VCaP (cell line): Measurements from ENCODE around the gene TRIM3.
"Not testable (repeated sequence)": the region's sequence is repeated elsewhere in the genome, so short reads cannot be mapped to it uniquely, and the experiment has no call there.

ENCODE experiments used
- H3K27ac ChIP-seq: fragments of 450-650 bp; 2 replicates; pipeline ENCODE4 v1.5.1; 2017
- TF ChIP-seq, protein P1 (sequence below): fragments of 450-650 bp; conservative IDR thresholded peaks from 2 replicates; pipeline ENCODE4 v1.5.1; 2017; ENCODE audit warnings: mild to moderate bottlenecking, moderate library complexity

The TRIM3 gene

DNA sequence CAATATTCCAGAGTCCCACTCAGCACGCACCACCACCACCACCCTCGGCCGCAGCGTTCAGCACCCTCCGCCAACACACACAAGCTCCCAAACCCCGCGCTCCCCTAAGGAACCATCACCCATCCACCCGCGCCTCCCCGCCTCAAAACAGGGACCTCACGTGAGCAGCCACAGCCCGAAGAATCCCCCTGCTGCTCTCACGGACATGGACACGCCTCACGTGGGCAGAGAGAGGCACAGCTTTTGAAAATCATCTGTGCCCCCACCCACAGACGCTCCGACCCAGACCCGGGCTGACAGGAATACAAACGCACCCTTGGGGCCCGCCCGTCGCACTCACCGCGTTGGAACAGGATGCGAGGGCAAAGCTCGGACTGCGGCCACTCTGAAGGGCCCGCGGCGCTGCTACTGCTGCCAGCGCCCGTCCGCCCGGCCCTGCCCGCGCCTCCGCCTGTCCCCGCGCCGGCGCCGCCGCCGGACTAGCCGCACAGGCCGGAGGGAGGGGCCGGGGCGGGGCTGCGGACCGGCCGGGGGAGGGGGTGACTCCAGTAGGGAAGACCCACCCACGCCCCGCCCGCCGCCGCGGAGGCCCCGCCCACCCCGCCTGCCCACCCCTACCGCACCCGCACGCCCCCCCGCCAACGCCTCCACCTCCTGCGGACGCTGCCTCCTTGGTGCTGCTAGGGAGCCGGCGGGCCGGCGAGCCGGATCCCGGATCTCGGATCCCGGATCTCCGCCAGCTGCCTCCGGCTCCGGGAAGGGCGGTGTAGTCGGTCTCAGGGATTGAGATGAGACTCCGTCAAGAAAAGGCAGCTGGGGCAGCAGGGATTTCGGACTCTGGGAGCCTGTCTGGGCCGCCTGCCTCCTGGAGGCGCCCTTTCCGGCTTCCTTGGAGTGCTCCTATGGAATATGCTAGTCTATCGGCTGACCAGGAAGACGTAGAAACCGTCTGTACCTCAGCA lies at the start of gene TRIM3:
Gene TRIM3 (minus strand): TSS at position 491 of the 962 bp plus-strand sequence. CDS start 8,246 bp downstream, outside the sequence.
- TF ChIP-seq, protein P1, sequence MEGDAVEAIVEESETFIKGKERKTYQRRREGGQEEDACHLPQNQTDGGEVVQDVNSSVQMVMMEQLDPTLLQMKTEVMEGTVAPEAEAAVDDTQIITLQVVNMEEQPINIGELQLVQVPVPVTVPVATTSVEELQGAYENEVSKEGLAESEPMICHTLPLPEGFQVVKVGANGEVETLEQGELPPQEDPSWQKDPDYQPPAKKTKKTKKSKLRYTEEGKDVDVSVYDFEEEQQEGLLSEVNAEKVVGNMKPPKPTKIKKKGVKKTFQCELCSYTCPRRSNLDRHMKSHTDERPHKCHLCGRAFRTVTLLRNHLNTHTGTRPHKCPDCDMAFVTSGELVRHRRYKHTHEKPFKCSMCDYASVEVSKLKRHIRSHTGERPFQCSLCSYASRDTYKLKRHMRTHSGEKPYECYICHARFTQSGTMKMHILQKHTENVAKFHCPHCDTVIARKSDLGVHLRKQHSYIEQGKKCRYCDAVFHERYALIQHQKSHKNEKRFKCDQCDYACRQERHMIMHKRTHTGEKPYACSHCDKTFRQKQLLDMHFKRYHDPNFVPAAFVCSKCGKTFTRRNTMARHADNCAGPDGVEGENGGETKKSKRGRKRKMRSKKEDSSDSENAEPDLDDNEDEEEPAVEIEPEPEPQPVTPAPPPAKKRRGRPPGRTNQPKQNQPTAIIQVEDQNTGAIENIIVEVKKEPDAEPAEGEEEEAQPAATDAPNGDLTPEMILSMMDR: peak; percentile 33; the same call in 1 of the 2 replicates
- peak within 1 kb of the TSS; percentile 100 for H3K27ac ChIP-seq

DNA sequence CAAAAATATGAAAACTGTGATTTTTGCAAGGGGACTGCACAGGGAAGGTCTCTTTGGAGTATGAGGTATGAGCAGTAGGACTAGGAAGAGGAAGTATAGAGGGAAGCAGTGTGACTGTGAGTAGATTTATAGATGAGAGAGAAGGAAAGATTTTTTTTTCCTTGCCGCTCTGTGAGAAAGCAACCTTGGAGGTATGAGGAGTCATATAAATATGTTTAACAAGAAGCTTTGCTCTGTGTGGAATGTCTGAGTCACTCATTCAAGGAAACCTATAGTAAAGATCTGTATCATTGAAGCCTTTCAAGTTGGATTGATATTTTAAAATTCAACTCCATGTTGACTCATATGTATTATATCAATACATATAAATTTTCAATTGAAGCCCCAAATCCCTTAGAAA lies 49.5 kb upstream of the TRIM3 start:
- TF ChIP-seq, protein P1: no peak
- no peak overlapping the region for H3K27ac ChIP-seq

DNA sequence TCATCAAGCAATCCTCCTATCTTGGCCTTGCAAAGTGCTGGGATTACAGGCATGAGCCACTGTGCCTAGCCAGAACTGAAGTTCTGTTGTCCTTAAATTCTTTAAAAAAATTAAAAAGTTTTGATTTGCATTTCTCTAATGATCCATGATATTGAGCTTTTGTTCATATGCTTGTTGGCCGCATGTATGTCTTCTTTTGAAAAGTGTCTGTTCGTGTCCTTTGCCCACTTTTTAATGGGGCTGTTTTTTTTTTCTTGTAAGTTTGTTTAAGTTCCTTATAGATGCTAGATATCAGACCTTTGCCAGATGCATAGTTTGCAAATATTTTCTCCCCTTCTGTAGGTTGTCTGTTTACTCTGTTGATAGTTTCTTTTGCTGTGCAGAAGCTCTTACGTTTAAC lies 48.2 kb upstream of the TRIM3 start:
- not testable (repeated sequence) for H3K27ac ChIP-seq

DNA sequence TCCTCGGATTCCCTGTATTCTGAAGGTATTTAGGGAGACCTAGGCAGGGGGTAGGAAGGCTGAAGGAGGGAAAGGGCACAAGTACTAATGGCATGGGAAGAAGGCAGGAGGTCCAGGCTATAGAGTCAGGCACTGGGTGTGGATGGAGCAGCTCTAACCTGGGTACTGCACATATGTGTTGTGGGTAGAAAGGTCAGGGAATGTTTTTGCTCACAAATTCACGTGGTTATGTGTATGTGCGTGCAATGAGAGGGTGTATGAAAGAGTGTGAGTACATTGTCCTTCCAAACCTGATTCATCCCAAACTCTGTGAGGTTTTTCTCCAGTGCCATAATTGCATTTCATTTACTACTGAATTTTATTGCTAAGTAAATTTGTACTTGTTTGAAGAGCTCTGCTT lies 46.5 kb upstream of the TRIM3 start:
- no peak overlapping the region for H3K27ac ChIP-seq
- TF ChIP-seq, protein P1: no peak

DNA sequence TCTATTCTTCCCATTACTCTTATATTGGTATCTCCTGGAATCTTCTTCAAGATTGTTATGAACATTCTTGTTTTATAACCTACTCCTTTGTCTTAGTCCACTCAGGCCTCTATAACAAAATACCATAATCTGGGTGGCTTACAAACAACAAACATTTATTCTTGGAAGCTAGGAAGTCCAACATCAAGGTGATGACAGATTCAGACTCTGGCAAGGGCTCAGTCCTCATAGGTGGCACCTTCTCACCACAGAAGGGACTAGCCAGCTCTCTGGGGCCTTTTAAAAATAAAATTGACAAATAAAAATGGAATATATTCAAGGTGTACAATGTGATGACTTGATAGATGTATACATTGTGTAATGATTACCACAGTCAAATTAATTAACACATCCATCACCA lies 43.1 kb upstream of the TRIM3 start:
- TF ChIP-seq, protein P1: no peak
- H3K27ac ChIP-seq: no peak overlapping the region

DNA sequence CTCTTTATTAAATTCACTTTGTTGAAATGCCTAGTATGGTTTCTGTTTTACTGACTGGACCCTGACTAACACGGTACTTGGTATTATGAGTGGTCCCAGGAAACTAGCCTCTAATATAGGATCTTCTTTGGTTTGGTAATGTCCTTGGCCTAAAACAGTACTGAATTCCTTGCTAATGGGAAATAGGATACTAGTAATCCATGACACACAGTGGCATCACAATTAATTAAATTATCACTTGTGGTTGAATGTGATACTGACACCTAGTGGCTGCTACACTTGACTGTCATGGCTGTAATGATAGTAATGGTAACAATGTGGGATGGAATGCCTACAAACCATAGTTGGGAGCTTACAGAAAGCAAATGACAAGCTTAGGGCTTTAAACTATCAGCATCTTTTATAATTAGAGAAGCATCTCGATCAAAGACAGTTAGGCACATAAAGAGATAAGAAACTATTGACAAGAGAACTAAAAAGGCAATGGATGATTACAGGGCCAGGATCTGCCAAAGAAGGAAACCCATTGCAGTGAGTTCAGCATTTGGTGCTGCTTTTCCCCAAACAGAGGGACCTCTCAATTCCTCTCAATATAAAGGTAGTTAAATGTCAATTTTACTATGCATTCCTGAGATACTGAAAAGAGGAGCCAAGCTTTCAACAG lies 32.0 kb upstream of the TRIM3 start:
- TF ChIP-seq, protein P1: peak; percentile 90
- H3K27ac ChIP-seq: no peak overlapping the region

DNA sequence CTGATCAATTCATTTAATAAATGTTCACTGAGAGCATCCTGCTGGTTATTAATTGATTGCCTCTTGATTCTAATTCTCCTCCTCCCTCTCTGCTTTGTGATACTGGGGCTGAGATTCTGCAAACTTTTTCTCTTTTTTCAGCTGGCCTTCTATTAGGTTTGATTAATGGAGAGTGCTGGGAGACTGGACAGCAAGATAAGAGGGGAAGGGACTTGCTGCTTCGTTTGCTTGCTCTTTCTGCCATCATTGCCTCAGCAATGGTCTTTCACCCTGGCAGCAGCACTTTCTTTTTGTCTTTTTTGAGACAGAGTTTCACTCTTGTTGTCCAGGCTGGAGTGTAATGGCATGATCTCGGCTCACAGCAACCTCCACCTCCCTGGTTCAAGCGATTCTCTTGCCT lies 30.4 kb upstream of the TRIM3 start:
- no peak overlapping the region for H3K27ac ChIP-seq
- TF ChIP-seq, protein P1: no peak
